ACC112 (cell line): ENCODE results near the gene FAT1.

Experiments
- H2AFZ ChIP-seq: fragments of 200-600 bp; sonication (generic); one replicate; pipeline ENCODE4 v1.6.0; 2017; ENCODE audit warnings: antibody characterized with exemption, low read length; ENCODE audit not compliant: unreplicated experiment
- H3K27ac ChIP-seq: fragments of 200-600 bp; sonication (generic); 2 replicates; pipeline ENCODE4 v1.5.1; 2014; ENCODE audit warnings: low read depth, mild to moderate bottlenecking, antibody characterized with exemption, low read length, moderate library complexity
- H3K27me3 ChIP-seq: fragments of 200-600 bp; sonication (generic); 2 replicates; pipeline ENCODE4 v1.6.1; 2014; ENCODE audit warnings: mild to moderate bottlenecking, antibody characterized with exemption, low read length, moderate library complexity, mixed read lengths; ENCODE audit not compliant: insufficient read depth
- H3K36me3 ChIP-seq: fragments of 200-600 bp; sonication (generic); 2 replicates; pipeline ENCODE4 v1.6.1; 2016; ENCODE audit warnings: mild to moderate bottlenecking, antibody characterized with exemption, low read length, moderate library complexity, mixed read lengths; ENCODE audit not compliant: insufficient read depth
- H3K4me1 ChIP-seq: fragments of 200-600 bp; sonication (generic); one replicate; pipeline ENCODE4 v1.6.1; 2016; ENCODE audit warnings: low read length, mixed read lengths; ENCODE audit not compliant: insufficient read depth, unreplicated experiment, control insufficient read depth
- H3K4me3 ChIP-seq: fragments of 200-600 bp; sonication (generic); 2 replicates; pipeline ENCODE4 v1.5.1; 2014; ENCODE audit warnings: mild to moderate bottlenecking, low read depth, low read length
- H3K79me2 ChIP-seq: fragments of 200-600 bp; sonication (generic); one replicate; pipeline ENCODE4 v1.6.0; 2016; ENCODE audit warnings: low read length; ENCODE audit not compliant: control insufficient read depth, unreplicated experiment, insufficient read depth

FAT1 gene

DNA sequence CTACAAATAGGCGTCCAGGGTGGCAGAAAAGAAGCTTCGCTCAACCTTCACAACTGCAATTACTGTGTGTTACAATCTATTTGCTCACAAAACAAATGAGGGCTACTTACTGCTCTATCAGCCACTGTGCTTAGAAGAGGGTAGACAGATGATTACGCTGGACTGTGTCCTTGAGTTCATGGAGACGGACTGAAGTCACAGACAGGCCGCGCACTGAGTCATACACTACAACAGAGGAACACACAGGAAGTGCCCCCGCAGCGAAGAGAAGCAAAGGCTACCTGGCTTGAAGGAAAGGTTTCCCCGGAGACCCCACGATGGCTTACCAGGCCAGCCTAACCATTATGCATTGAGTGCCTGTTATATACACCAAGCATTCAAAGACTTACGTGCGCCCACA is 25.6 kb downstream of the FAT1 start:
- H3K27ac ChIP-seq: no peak overlapping the region
- H2AFZ ChIP-seq: no peak overlapping the region
- H3K79me2 ChIP-seq: peaks cover 73% of the 10 kb centered on the region
- H3K36me3 ChIP-seq: peaks cover 10% of the 10 kb centered on the region; the same call in 1 of the 2 replicates
- H3K4me3 ChIP-seq: no peak overlapping the region
- no peaks in the 10 kb centered on the region for H3K27me3 ChIP-seq
- peaks cover 28% of the 10 kb centered on the region for H3K4me1 ChIP-seq

DNA sequence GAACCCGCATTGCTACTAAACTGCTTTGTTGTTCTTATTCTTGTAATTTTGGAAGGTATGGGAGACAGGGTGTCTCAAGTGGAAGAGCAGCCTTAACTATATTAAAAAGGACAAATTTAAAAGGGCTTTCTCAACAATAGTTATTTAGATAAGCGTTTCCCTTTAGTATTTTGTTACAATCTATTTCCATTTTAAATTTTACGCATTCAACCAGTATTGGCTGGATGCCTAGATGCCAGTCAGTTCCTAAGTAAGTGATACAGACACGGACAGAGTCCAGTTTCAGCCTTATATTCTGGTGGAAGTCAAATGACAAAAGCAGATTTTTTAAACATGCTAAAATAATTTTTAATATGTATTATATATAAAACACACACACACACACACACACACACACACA is 28.3 kb downstream of the FAT1 start:
- peaks cover 56% of the 10 kb centered on the region for H3K79me2 ChIP-seq
- peaks cover 17% of the 10 kb centered on the region; the same call in 1 of the 2 replicates for H3K36me3 ChIP-seq
- H3K27me3 ChIP-seq: no peaks in the 10 kb centered on the region
- H2AFZ ChIP-seq: no peak overlapping the region
- H3K27ac ChIP-seq: no peak overlapping the region
- H3K4me3 ChIP-seq: no peak overlapping the region
- peaks cover 15% of the 10 kb centered on the region for H3K4me1 ChIP-seq

GRCh38 chr4:186693894-186694293 is 29.8 kb downstream of the FAT1 start:
- no peak overlapping the region for H2AFZ ChIP-seq
- peaks cover 52% of the 10 kb centered on the region for H3K79me2 ChIP-seq
- peak overlapping the region; percentile 71 for H3K27ac ChIP-seq
- H3K4me3 ChIP-seq: no peak overlapping the region
- H3K4me1 ChIP-seq: peaks cover 15% of the 10 kb centered on the region
- H3K27me3 ChIP-seq: no peaks in the 10 kb centered on the region
- H3K36me3 ChIP-seq: peaks cover 11% of the 10 kb centered on the region; the same call in 1 of the 2 replicates

GRCh38 chr4:186693159-186693815 is 30.4 kb downstream of the FAT1 start:
- no peaks in the 10 kb centered on the region for H3K27me3 ChIP-seq
- peaks cover 11% of the 10 kb centered on the region; the same call in 1 of the 2 replicates for H3K36me3 ChIP-seq
- no peak overlapping the region for H2AFZ ChIP-seq
- H3K4me1 ChIP-seq: peaks cover 15% of the 10 kb centered on the region
- H3K4me3 ChIP-seq: no peak overlapping the region; the same call in 1 of the 2 replicates
- H3K27ac ChIP-seq: peak overlapping the region; percentile 71
- peaks cover 50% of the 10 kb centered on the region for H3K79me2 ChIP-seq

GRCh38 chr4:186691396-186691795 is 32.3 kb downstream of the FAT1 start:
- H3K27ac ChIP-seq: no peak overlapping the region
- no peak overlapping the region for H3K4me3 ChIP-seq
- H2AFZ ChIP-seq: no peak overlapping the region
- H3K27me3 ChIP-seq: no peaks in the 10 kb centered on the region
- peaks cover 50% of the 10 kb centered on the region for H3K79me2 ChIP-seq
- H3K36me3 ChIP-seq: peaks cover 11% of the 10 kb centered on the region; the same call in 1 of the 2 replicates
- H3K4me1 ChIP-seq: peaks cover 23% of the 10 kb centered on the region

- Histone ChIP-seq H3K27ac (no peak overlapping the region), H3K36me3 (peaks cover 11% of the 10 kb centered on the region; the same call in 1 of the 2 replicates), H2AFZ (no peak overlapping the region), H3K4me1 (peaks cover 40% of the 10 kb centered on the region), H3K4me3 (no peak overlapping the region), H3K79me2 (peaks cover 53% of the 10 kb centered on the region), H3K27me3 (no peaks in the 10 kb centered on the region)
Measured at GRCh38 chr4:186689476-186689875, 34.2 kb downstream of the FAT1 start.

DNA sequence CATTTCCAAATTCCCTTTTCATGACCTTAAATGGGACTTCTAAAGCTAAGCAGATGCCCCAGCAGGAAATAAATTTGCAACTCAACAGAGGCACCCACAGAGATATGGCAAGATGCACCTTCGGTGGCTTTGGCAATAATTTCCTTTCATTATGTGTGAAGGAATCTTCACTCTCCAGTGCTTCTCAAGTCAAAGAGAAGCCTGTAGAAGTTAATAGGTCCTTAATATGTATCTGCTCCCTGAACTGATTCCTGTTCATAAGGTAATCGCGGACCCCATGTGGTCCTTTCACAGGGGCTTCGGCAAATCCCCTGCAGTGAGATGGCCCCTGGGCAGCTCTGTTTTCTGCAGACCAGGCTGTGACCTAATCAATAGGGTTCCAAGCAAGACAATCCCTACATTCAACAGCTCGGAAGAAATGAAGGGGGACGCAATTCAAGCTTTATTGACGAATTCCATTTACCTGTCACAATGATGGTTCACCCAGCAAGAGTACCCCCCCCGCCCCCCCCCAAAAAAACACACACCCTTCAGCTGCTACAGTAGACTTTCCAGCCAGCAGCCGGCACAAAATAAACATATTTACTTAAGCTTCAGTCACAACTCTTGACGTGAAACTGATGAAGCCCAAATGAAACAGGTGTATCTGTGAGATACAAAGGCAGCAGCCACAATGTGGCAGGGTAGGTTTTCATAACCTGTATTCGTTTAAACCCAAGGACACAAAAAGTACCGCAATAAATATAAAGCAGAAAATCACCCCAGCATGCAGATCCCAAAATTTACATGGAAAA is 35.3 kb downstream of the FAT1 start:
- Histone ChIP-seq H3K27me3 (no peaks in the 10 kb centered on the region), H3K27ac (no peak overlapping the region), H3K79me2 (peaks cover 57% of the 10 kb centered on the region), H2AFZ (no peak overlapping the region), H3K36me3 (peaks cover 11% of the 10 kb centered on the region; the same call in 1 of the 2 replicates), H3K4me1 (peaks cover 31% of the 10 kb centered on the region), H3K4me3 (no peak overlapping the region)

GRCh38 chr4:186687265-186687664 is 36.4 kb downstream of the FAT1 start:
- H3K27ac ChIP-seq: no peak overlapping the region
- H3K4me1 ChIP-seq: peaks cover 25% of the 10 kb centered on the region

GRCh38 chr4:186685767-186686183 is 37.9 kb downstream of the FAT1 start:
- no peak overlapping the region for H2AFZ ChIP-seq
- no peaks in the 10 kb centered on the region for H3K27me3 ChIP-seq
- peak overlapping the region; percentile 14; the same call in 1 of the 2 replicates for H3K4me3 ChIP-seq
- no peaks in the 10 kb centered on the region for H3K36me3 ChIP-seq
- H3K79me2 ChIP-seq: peaks cover 48% of the 10 kb centered on the region
- H3K27ac ChIP-seq: peak overlapping the region; percentile 51
- peaks cover 25% of the 10 kb centered on the region for H3K4me1 ChIP-seq

More at GRCh38 chr4:186687265-186687664, 36.4 kb downstream of the FAT1 start:
- H3K4me3 ChIP-seq: no peak overlapping the region
- H3K27me3 ChIP-seq: no peaks in the 10 kb centered on the region
- peaks cover 3% of the 10 kb centered on the region; the same call in 1 of the 2 replicates for H3K36me3 ChIP-seq
- no peak overlapping the region for H2AFZ ChIP-seq
- H3K79me2 ChIP-seq: peaks cover 49% of the 10 kb centered on the region

DNA sequence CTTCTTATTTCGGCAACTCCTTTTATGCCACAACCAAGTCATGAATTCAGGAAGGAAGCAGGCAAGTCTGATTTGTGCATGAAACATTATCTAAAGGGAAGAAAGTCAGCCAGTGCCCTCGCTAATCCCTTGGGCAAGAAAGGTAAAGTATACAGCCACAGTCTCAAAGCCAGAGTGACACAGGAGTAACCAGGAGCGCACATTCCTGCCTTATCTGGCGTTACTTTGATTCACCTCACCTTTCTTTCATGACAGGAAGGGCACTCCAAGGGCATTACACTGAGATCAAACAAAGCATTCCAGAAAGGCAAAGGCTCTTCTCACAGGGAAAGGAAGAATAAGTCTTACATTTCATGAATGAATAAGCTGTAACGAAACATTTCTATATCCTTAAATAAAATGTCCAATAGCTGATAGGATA is 38.8 kb downstream of the FAT1 start:
- H3K4me3 ChIP-seq: no peak overlapping the region
- no peak overlapping the region for H3K27ac ChIP-seq
- H3K79me2 ChIP-seq: peaks cover 50% of the 10 kb centered on the region

More for the DNA sequence above, 38.8 kb downstream of the FAT1 start:
- Histone ChIP-seq H3K27me3 (no peaks in the 10 kb centered on the region), H2AFZ (no peak overlapping the region), H3K4me1 (peaks cover 25% of the 10 kb centered on the region), H3K36me3 (no peaks in the 10 kb centered on the region)
